GM18861 (cell line): ENCODE data around the gene GADL1.

Experiments
- ATAC-seq: cut with Tn5 transposase; IDR thresholded peaks from one replicate; pipeline ENCODE4 v1.9.1; 2021; ENCODE audit not compliant: unreplicated experiment

Gene GADL1

DNA sequence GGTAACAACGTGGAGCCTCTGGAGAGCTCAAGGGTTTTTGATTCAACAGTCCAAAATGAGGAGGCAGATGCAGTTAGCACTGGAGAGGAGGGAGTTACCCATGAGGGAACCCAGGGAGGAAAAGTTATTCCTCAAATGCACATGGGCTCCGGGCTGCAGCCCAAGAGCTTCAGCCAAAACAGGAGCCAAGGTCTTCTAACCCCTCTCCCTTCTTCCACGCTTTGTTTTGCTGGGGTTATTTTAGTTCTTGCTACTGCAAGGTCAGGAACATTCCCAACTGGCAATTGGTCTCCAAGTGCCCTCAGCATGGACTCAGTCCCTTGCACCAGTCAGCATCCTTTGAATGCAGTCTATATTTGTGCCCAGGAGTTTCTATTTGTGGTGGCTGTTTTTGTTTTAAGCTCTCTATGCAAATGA, 198.1 kb downstream of the GADL1 start:
- no peak for ATAC-seq

DNA sequence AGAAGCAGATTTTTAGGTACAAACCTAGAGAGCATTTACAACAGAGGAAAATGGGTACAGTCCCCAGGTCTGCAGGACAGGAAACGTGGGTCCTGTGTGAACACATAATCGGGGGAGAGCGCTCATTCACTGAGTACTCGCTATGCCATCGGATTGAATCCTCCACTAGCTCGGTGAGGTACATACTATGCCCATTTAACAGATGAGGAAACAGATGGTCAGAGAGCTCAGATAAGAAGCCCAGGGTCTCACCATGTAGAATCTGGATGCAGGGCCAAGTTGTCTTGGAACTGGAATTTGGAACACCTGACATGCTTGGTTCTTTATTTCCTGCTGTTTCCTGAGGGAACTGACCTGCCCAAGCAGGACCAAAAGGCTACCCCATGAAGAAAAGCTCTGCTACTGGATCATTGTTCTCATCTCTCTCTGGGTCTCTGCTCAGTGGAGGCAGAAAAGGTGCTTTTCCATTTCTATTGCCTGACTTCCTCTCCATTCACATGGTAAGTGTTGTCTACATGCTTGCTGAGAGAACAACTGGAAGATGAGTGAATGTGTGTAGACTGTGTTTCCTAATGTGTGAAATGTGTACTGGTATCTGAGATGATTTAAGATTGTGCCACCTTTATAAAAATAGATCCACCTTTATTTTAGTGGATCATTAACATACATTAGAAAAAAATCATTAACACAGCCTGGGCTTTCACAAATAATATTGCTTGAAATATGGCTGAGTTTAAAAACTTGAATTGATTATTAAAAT, 199.0 kb downstream of the GADL1 start:
- no peak for ATAC-seq

DNA sequence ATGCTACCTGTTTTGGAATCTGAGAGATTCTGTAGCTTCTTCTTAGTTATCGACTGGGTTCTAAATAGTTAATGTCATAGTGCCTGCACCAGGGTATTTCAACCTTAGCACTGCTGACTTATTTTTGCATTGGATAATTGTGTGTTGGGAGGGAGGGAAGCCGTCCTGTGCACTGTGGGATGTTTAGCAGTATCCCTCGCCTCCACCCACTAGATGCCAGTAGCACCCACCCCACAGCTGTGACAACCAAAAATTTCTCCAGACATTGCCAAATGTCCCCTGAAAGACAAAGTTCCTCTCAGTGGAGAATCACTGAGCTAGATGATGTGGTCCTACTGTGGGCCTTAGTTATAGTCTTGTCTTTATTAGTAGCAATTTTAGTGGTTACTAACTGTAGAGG, 199.8 kb downstream of the GADL1 start:
- no peak for ATAC-seq

DNA sequence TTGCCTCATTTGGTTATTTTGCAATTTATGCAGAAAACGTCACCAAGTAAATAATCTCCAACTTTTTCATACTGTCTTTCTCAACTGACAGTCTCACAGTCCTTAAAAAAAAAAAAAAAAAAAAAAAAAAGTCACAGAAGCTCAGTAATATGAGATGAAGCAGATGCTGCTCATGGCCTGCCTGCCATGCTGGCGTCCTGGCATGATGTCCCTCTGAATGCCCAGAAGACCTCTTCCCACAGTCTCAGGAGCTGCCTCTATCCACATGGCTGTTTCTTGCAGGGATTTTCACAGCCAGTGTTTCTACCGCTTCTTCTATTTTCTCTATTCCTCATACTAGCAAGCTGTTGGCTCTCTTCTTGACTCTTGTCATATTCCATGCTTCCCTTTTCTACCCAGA, 200.3 kb downstream of the GADL1 start:
- no peak for ATAC-seq

DNA sequence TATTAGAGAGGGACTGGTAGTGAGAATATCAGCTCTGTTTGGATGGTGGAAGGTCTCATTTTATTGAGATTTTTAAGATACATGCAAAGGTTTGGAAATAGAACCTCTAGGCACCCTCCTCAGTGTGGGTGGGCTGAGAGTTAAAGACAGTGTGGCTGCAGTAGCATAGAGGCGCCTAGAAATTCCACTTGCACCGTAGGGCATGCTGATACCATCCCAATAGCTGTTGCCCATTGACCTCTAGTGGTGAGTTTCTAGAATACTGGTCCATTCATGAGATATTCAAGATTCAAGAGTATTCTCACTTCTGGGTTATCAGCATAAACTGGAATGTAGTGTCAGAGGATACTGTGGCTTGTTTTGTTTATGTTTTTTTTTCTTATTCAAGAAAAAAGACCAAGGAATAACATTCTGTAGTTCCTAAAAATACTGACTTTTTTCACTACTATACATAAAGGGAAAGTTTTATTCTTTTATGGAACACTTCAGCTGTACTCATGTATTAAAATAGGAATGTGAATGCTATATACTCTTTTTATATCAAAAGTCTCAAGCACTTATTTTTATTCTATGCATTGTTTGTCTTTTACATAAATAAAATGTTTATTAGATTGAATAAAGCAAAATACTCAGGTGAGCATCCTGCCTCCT, 200.9 kb downstream of the GADL1 start:
- ATAC-seq: peak; percentile 96

DNA sequence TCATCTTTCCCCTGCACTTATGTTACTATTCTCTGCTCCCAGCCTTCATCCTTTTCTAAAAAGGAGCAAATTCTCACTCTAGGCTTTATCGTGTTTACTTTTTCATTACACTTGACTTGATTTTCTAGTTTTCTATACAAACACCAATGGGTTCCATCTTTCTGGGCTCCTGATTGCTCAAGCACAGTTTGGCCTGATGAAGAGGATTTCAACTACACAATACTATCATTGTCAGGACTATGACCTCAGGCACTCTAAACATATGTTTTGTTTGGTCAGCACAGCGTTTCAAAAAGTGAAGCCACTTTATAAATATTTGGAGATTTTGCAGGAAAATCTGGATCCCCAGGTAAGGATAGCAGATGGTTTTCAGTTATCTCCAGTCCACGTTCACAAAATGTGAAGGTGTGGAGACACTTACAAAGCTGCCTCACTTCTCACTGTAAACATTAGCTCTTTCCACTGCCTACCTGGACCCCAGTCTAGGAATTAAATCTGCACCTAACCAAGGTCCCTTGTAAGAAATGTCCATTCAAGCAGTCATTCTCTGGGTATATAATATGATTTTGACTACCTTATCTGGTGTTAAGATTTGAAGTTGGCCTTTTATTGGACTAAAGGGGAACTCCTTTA, 201.8 kb downstream of the GADL1 start:
- ATAC-seq: no peak

DNA sequence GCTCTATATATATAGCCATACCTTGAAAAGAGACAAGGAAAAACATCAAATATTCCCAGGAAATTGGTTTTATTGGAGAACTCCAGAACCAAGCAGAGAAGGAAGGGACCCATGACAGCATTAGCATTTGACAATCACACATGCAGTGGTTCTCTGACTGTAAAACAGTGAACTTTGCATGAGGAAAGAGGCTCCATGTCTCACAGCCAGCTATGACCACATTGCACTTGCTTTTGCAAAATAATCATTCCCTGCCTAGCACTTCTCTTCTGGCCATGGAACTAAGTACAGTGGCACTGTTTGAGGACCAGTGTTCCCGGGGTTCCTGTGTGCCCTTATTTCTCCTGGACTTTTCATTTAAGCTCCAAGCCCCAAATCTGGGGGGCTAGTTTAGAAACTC, 202.5 kb downstream of the GADL1 start:
- ATAC-seq: no peak

DNA sequence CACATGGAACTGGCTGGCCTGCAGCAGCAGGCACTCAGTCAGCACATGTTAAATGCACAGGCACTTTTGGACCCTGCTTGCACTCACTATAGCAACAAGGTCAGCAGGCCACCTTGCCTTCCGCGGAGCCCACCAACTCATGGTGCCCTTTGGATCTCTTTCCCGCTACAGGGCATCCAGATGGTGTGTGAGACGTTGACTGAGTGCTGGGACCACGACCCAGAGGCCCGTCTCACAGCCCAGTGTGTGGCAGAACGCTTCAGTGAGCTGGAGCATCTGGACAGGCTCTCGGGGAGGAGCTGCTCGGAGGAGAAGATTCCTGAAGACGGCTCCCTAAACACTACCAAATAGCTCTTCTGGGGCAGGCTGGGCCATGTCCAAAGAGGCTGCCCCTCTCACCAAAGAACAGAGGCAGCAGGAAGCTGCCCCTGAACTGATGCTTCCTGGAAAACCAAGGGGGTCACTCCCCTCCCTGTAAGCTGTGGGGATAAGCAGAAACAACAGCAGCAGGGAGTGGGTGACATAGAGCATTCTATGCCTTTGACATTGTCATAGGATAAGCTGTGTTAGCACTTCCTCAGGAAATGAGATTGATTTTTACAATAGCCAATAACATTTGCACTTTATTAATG, 203.1 kb downstream of the GADL1 start:
- ATAC-seq: no peak

DNA sequence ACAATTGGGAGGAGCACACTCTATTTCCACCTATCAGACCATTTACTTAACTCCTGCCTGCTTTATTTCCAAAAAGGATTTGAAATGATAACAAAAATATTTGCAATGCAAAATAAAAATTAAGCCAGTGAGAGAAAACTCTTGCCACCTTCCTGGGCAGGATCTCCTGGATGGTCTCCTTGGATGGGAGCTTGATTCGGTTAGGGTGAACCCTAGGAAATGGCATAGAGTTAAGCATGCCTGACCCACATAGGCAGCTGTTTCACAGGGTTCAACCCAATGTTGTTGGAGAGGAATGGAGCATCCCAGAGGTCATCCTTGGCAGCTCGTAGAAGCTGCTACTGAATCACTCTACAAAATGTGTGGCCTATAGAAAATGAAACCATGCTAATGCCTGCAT, 204.3 kb downstream of the GADL1 start:
- ATAC-seq: no peak

DNA sequence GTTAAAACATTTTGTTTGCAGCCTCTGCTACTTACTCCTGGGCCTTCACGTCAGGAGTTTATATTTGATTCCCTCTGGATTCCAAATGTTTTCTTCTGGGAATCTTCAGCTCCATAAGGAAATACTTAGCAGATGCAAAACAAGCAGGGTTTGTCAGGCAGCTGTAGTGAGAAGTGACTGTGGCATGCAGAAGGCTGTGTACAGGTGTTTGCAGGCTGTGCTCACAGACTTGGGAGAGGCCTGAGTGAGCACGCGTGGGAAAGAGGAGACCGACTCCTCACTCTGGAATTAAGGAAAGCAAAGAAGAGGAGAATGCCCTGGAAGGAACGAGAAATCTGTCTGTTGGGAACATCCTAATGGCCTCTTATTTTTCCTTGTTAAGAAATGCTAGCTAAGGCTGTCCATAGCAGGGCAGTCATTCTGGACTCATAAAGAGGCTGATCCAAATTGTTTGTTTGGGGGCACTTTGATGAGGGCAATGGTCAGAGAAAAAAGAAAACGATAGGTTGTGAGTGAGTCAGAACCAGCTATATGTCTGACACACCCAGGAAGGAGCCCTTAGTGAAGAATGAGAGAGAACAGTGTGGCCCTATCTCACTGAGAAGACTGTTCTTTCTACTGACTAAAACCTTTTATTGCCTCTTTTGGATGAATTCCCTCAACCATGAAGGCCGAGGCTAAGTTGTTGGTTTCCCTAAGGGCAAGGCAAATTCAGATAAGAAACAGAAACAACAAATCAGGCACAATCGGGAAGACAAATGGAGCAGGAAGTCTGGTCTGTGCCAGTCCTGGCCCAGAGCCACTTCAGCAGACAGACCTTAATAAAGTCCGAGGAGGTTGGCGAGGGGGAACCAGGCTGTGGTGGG, 205.5 kb downstream of the GADL1 start:
- no peak for ATAC-seq

DNA sequence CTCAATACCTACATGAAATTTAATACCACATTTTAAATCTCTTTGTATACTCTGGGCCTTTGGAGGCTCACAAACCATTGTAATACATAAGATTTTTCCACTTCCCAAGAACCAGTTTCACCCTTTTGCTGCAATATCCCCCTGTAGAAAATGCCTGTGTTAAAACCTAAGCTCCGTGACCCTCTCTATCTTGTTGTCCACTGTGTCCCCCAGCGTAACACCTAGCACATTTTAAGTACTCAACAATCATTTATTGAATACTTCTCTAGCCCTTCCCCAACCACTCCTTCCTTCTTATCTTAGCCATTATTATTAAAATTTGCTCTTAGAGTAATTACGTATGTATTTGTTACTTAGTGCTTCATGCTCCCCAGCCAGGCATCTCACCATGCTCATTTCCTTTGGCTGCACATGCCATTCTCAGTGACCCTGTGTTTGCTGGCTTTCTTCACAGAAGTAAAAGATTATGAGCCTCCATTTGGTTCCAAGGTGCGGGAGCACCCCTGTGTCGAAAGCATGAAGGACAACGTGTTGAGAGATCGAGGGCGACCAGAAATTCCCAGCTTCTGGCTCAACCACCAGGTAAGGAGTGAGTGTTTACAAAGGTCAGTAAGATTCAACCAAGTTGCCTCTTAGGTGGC, 206.4 kb downstream of the GADL1 start:
- no peak for ATAC-seq

DNA sequence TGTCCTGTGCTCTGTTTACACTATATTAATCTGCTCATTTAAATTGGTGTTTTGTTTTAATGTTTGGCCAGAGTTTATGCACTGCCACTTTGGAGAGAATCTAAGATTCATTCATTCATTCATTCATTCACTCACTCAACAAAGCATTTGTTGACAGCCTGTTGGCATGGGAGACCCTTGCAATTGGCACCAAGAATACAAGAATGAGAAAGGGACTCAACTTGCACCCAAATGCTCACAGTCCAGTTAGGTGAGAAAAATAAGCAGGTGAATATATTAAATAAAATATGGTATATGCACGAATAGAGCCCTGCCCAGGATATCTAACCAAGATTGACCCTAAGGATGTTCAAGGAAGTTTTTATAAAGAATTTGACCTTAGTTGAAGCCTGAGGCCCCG, 207.7 kb downstream of the GADL1 start:
- no peak for ATAC-seq

DNA sequence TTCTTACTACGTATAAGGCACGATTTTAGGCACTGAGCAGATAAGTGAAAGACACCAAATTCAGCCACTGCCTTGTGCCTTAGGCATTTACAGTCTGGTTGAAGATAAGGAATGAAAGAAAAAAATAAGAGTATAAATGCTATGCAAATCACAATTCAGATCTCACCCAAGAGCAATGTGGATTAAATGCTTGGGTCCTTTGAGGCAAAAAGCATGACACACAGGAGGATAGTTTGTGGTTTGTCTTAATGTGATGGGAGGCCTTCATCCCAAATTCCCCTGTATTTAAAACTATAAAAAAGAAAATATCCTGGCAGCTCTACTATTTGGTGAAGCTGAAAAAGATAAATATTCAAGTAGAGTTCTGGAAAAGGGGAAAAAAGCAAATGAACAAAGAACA, 208.3 kb downstream of the GADL1 start:
- no peak for ATAC-seq

DNA sequence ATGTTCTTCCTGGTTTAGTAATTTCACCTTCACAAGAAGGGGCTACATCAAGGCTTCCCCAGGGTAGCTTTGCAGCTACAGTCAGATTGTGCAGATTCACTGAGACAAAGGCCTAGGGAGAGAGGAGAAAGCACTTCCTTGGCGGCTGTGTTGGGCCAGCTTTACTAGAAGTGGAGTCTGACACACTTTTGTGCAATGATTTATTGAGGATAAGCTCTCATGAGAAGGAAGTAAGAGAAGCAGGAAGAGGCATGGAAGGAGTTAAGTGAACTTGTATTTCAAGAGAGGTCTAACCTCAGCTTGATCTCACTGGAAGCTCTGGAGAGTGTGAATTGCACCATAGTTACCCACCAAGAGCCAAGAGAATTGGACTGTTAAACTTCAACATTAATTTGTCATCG, 209.2 kb downstream of the GADL1 start:
- ATAC-seq: no peak

DNA sequence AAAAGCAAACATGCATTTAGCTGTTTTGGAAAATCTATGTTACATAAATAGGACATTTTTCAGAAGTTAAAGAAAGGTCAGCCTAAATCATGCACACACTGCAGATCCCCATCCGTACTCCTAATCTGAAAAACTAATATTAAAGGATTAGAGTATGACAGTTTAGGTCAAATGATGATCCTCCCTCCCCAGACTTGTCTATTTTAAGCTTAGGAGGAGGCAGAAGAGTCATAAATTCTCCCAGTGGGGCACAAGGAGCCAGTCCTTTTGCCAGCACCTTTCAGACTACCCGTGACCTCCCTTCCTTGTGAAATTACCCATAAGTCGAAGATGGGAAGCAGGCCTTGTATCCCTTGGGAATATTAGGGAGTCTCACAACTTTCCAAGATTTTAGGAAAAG, 210.1 kb downstream of the GADL1 start:
- ATAC-seq: no peak

DNA sequence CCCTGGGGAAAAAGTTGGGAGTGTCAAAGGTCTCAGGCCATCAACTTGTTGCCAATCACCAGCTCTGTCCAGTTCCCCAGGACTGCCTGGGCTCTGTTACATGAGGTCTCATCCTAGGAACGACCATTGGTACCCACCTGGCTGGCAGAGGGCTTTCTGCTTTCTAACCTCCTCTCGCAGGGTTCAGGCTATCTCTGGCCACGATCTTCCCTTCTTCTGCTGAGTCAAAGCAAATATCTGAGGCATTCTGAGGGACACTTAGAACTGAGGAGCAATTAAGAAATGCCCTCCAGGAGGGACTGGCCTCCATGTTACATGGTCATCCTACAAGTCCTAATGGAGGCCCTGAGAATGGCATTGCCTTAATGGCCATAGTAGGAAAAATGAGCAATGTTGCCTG, 210.7 kb downstream of the GADL1 start:
- no peak for ATAC-seq

DNA sequence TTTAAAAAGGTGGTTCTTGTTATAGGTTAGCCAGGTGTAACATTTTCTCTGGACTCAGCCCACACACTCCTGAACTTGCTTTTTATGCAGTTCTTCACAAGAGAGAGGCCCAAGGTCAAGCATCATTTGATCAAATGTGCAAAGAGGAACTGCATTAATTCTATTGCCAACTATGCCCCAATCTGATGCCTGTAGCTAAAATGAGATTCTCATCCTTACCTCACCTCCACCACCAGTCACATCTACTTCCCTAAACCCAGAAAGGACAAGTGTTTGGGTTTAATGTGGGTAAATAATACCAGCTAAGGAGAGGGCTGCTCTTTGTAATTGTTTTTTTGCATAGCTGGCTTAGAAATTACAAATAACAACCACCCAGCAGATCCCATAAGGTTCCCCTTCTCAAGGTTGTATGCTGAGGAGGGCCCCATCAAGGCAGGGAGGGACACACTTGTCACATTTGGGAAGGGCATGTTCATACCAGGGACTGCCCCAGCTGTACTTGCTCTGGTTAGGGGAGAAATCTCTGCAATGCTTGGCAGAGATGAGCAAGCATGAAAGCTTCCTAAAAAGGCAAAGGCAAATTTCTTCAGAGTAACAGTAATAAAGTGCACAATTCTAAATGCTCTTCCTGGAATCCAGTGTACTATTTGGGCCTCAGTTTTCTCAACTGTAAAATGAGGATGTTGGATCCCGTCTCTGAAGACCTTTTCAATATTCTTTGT, 211.9 kb downstream of the GADL1 start:
- no peak for ATAC-seq

DNA sequence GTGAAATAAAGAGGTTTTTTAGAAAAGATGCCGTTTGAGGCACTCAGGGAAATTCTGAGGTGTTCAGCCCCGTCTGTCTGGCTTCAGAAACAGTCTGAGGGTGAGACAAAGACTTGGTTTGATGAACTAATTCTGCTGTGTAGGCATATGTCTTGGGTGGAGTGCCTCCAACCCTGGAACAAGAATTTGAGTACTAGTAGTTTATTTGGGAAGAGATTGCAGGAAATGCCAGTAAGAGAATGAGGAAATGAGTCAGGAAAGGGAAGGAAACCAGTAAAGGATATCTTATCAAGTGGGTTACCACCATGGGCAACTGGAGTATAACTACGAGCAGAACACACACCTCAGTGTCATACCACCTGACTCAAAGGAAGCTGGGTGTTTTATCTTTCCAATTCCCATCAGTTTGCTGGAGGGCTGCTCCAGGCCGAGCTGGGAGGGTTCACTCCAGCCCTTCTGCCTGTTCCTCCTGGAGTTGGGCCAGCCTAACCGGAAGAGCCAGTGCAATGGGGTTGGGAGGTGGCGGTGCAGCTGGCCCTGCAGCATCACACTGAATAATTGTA, 212.7 kb downstream of the GADL1 start:
- ATAC-seq: no peak
